ENCODE measurements around the gene MAMLD1. TPM values are rescaled to one million over a fixed set of nuclear protein-coding genes. Genes with fewer than 3 reads are reported as not detected.

The MAMLD1 gene
- total and polyA plus RNA-seq, 2 of the 8 experiments (the other 6 are each of a cell fraction or from before 2014, with no cell fraction given) = 0.09 to 0.26 TPM

DNA sequence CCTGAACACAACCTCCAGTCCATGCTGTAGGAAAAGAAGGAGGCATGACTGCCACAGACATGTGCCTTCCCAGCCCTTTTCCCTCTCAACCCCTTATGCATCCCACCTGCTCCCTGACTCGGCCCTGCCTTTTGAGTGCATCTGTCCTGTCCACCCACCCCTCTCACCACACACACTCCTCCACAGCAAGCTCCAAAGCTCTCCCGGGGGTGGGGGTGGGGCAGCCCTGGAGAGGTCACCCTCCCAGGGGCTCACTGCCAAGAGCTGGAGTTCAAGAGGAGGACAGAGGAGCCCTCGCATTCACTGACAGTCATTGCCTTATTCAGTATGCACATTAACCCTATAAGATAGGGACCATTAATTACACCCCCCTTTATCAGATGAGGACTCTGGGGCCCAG is 46.6 kb upstream of the MAMLD1 start:
- H3K14ac ChIP-seq (ENCODE audit: insufficient read length) = no peak overlapping the region
- H2BK5ac ChIP-seq (ENCODE audit: low read depth, low read length) = no peak overlapping the region
- H4K91ac ChIP-seq (replicated peaks; ENCODE audit: insufficient read length, low read length) = no peak overlapping the region
- no peaks in the 10 kb centered on the region for H3K79me1 ChIP-seq (ENCODE audit: low read depth, low read length)
- DNase-seq (ENCODE audit: low read depth in 1 of 2, low spot score in 2 of 2) = no peak
- POLR2A ChIA-PET (ENCODE audit: partially characterized antibody) = no interaction called here
- no peak overlapping the region for H4K8ac ChIP-seq (ENCODE audit: extremely low read depth, insufficient read depth, low read length)
- no peak overlapping the region for H2AFZ ChIP-seq (ENCODE audit: low read length)
- no peak overlapping the region for H3K56ac ChIP-seq (replicated peaks; ENCODE audit: insufficient read length, low read depth, low read length)
- FAIRE-seq = no peak
- H3K4me3 ChIP-seq (ENCODE audit: extremely low read depth in 1 of 4, insufficient read depth in 2 of 4, low read depth in 3 of 4, low read length in 4 of 4) = no peak overlapping the region
- H3K36me3 ChIP-seq (ENCODE audit: control insufficient read depth in 2 of 4, insufficient read depth in 4 of 4, low read length in 3 of 4) = no peaks in the 10 kb centered on the region
- CTCF ChIA-PET (ENCODE audit: partially characterized antibody) = no interaction called here
- no peak overlapping the region for H3K18ac ChIP-seq (ENCODE audit: extremely low read depth, low read length)
- H2BK20ac ChIP-seq (ENCODE audit: low read length) = no peak overlapping the region
- no peaks in the 10 kb centered on the region for H3K4me1 ChIP-seq (replicated peaks in 1 of 4; ENCODE audit: control insufficient read depth in 3 of 4, insufficient read depth in 4 of 4, low read length in 3 of 4)
- no peak overlapping the region for H3K9ac ChIP-seq (replicated peaks in 1 of 4; ENCODE audit: extremely low read depth in 1 of 4, low read depth in 3 of 4, low read length in 3 of 4)
- H3K23me2 ChIP-seq (ENCODE audit: low read depth, low read length) = no peaks in the 10 kb centered on the region
- no peak overlapping the region for H3K4me2 ChIP-seq (ENCODE audit: insufficient read depth in 1 of 2, low read depth in 2 of 2, low read length in 2 of 2)
- TF ChIP-seq SIRT6 (IDR thresholded peaks at IDR 0.05; ENCODE audit: low read length) = no peak
- TF ChIP-seq YY1 (IDR thresholded peaks at IDR 0.05; ENCODE audit: low read depth, low read length) = no peak
- TF ChIP-seq TBP (IDR thresholded peaks at IDR 0.05; ENCODE audit: low read depth, low read length) = no peak
- no peak overlapping the region for H3K23ac ChIP-seq (ENCODE audit: insufficient read length)
- no peak overlapping the region for H3K4ac ChIP-seq (replicated peaks; ENCODE audit: insufficient read length, low read depth, low read length)
- H4K20me1 ChIP-seq (replicated peaks in 1 of 2; ENCODE audit: control insufficient read depth in 1 of 2, insufficient read depth in 2 of 2, low read length in 2 of 2) = no peaks in the 10 kb centered on the region
- H2BK15ac ChIP-seq (ENCODE audit: low read length) = no peak overlapping the region
- H4K5ac ChIP-seq (ENCODE audit: insufficient read length, low read depth, low read length) = no peak overlapping the region
- H3K9me3 ChIP-seq (ENCODE audit: insufficient read depth in 2 of 2, low read depth in 1 of 2, low read length in 1 of 2) = no peaks in the 10 kb centered on the region
- no peaks in the 10 kb centered on the region for H3K27me3 ChIP-seq (replicated peaks in 1 of 4; ENCODE audit: control insufficient read depth in 3 of 4, extremely low read depth in 1 of 4, insufficient read depth in 3 of 4, low read length in 3 of 4)
- H2BK120ac ChIP-seq (replicated peaks; ENCODE audit: low read depth, low read length) = no peak overlapping the region
- no peak overlapping the region for H3K27ac ChIP-seq (ENCODE audit: low read depth, low read length)
- H2AK5ac ChIP-seq (ENCODE audit: low read depth, low read length) = no peak overlapping the region
- no peak overlapping the region for H2BK12ac ChIP-seq (ENCODE audit: low read depth, low read length)
- no peaks in the 10 kb centered on the region for H3K79me2 ChIP-seq (ENCODE audit: control insufficient read depth in 1 of 2, insufficient read depth in 2 of 2, low read length in 2 of 2)
- 93% methylated on average over 2 of the region's 3 CpGs; no CpG with 5 or more reads in 1 of the 2 experiments for WGBS, 2 experiments (ENCODE audit: extremely low coverage in 1 of 2, insufficient coverage in 1 of 2, insufficient read length in 1 of 2, insufficient replicate concordance in 2 of 2, low coverage in 1 of 2, low lambda C conversion rate in 2 of 2, missing lambda C conversion rate in 1 of 2)
